H9 (cell line): ENCODE results near the gene SF3A2. TPM values are rescaled to one million over a fixed set of nuclear protein-coding genes. Genes with fewer than 3 reads are reported as not detected.

Experiments used
- DNase-seq: peaks from one replicate; pipeline ENCODE4 v3.0.0-alpha.2; 2017
- H2AFZ ChIP-seq: one replicate; pipeline ENCODE4 v1.6.1; 2013; ENCODE audit warnings: mild to moderate bottlenecking, low read length, control low read depth, moderate library complexity
- H2AK5ac ChIP-seq: 2 replicates; pipeline ENCODE4 v1.6.1; 2013; ENCODE audit warnings: low read length, control low read depth, mixed read lengths; ENCODE audit not compliant: insufficient read length
- H2BK120ac ChIP-seq: one replicate; pipeline ENCODE4 v1.6.1; 2013; ENCODE audit warnings: low read depth, mild to moderate bottlenecking, low read length, control low read depth, inconsistent platforms; ENCODE audit not compliant: poor library complexity, severe bottlenecking
- H2BK12ac ChIP-seq: 2 replicates; pipeline ENCODE4 v1.6.1; 2013; ENCODE audit warnings: low read length, control low read depth, mixed read lengths, low read depth; ENCODE audit not compliant: insufficient read length
- H2BK15ac ChIP-seq: 2 replicates; pipeline ENCODE4 v1.6.1; 2013; ENCODE audit warnings: low read depth, low read length, control low read depth
- H2BK20ac ChIP-seq: one replicate; pipeline ENCODE4 v1.6.1; 2013; ENCODE audit warnings: low read depth, mild to moderate bottlenecking, low read length, control low read depth, inconsistent platforms; ENCODE audit not compliant: poor library complexity, severe bottlenecking
- H2BK5ac ChIP-seq: 2 replicates; pipeline ENCODE4 v1.6.1; 2013; ENCODE audit warnings: low read length, control low read depth, mixed read lengths; ENCODE audit not compliant: insufficient read length
- H3K14ac ChIP-seq: 2 replicates; pipeline ENCODE4 v1.6.1; 2013; ENCODE audit warnings: low read length, control low read depth; ENCODE audit not compliant: insufficient read depth
- H3K18ac ChIP-seq: 2 replicates; pipeline ENCODE4 v1.6.1; 2013; ENCODE audit warnings: low read depth, mild to moderate bottlenecking, mixed read lengths, low read length, control low read depth; ENCODE audit not compliant: insufficient read length
- H3K23ac ChIP-seq: 2 replicates; pipeline ENCODE4 v1.6.1; 2013; ENCODE audit warnings: low read length, control low read depth, mixed read lengths, low read depth; ENCODE audit not compliant: insufficient read length
- H3K23me2 ChIP-seq: 2 replicates; pipeline ENCODE4 v1.6.1; 2013; ENCODE audit warnings: low read depth, mild to moderate bottlenecking, mixed read lengths, low read length, control low read depth; ENCODE audit not compliant: insufficient read length, poor library complexity, severe bottlenecking
- H3K27ac ChIP-seq: 2 replicates; pipeline ENCODE4 v1.5.1; 2013; ENCODE audit warnings: low read length, control low read depth, mixed read lengths, low read depth; ENCODE audit not compliant: insufficient read length
- H3K27me3 ChIP-seq: 2 replicates; pipeline ENCODE4 v1.6.1; 2013; ENCODE audit warnings: low read length, control low read depth, inconsistent platforms; ENCODE audit not compliant: insufficient read depth
- H3K4ac ChIP-seq: 2 replicates; pipeline ENCODE4 v1.6.1; 2013; ENCODE audit warnings: low read depth, mild to moderate bottlenecking, control low read depth, inconsistent platforms, low read length, moderate library complexity
- H3K4me1 ChIP-seq: 2 replicates; pipeline ENCODE4 v1.6.1; 2013; ENCODE audit warnings: low read length, control low read depth, inconsistent platforms; ENCODE audit not compliant: insufficient read depth
- H3K4me2 ChIP-seq: 2 replicates; pipeline ENCODE4 v1.6.1; 2013; ENCODE audit warnings: low read length, control low read depth, mixed read lengths; ENCODE audit not compliant: insufficient read length, insufficient read depth
- H3K56ac ChIP-seq: 2 replicates; pipeline ENCODE4 v1.6.1; 2013; ENCODE audit warnings: low read depth, mild to moderate bottlenecking, mixed read lengths, low read length, control low read depth; ENCODE audit not compliant: insufficient read length
- H3K79me1 ChIP-seq: 2 replicates; pipeline ENCODE4 v1.6.1; 2013; ENCODE audit warnings: low read depth, mild to moderate bottlenecking, moderate library complexity, low read length, control low read depth, inconsistent platforms; ENCODE audit not compliant: insufficient read depth, poor library complexity, severe bottlenecking
- H3K79me2 ChIP-seq: 2 replicates; pipeline ENCODE4 v1.6.1; 2013; ENCODE audit warnings: low read length, control low read depth, inconsistent platforms; ENCODE audit not compliant: insufficient read depth
- H3K9ac ChIP-seq: 2 replicates; pipeline ENCODE4 v1.6.1; 2013; ENCODE audit warnings: low read length, control low read depth, mixed read lengths; ENCODE audit not compliant: insufficient read length; ENCODE audit errors: extremely low read depth
- H3K9me3 ChIP-seq: one replicate; pipeline ENCODE4 v1.6.1; 2013; ENCODE audit warnings: low read depth, low read length, inconsistent platforms; ENCODE audit not compliant: control insufficient read depth
- H3T11ph ChIP-seq: one replicate; pipeline ENCODE4 v1.6.1; 2013; ENCODE audit warnings: mild to moderate bottlenecking, low read length, control low read depth, inconsistent platforms
- H4K20me1 ChIP-seq: one replicate; pipeline ENCODE4 v1.6.1; 2013; ENCODE audit not compliant: control insufficient read depth, insufficient read length, insufficient read depth
- H4K5ac ChIP-seq: 2 replicates; pipeline ENCODE4 v1.6.1; 2013; ENCODE audit warnings: low read depth, mild to moderate bottlenecking, mixed read lengths, low read length, control low read depth; ENCODE audit not compliant: insufficient read length
- H4K8ac ChIP-seq: replicated peaks from 2 replicates; pipeline ENCODE4 v1.6.1; 2013; ENCODE audit warnings: low read length, control low read depth, mixed read lengths, low read depth; ENCODE audit not compliant: insufficient read length
- H4K91ac ChIP-seq: 2 replicates; pipeline ENCODE4 v1.6.1; 2013; ENCODE audit warnings: low read depth, mild to moderate bottlenecking, moderate library complexity, mixed read lengths, low read length, control low read depth; ENCODE audit not compliant: insufficient read length
- H3K27ac Mint-ChIP-seq, 3 experiments: 2 replicates in 2 of 3; 3 replicates in 1 of 3; pipeline ENCODE4 v1.8.0; 2020 to 2021; ENCODE audit warnings: mixed read lengths in 3 of 3, mild to moderate bottlenecking in 1 of 3, moderate library complexity in 1 of 3
- H3K27me3 Mint-ChIP-seq: 2 replicates; pipeline ENCODE4 v1.8.0; 2021; ENCODE audit warnings: low read depth, mild to moderate bottlenecking, moderate library complexity, mixed read lengths
- H3K36me3 Mint-ChIP-seq, 3 experiments: 2 replicates in 2 of 3; 3 replicates in 1 of 3; pipeline ENCODE4 v1.8.0; 2020 to 2021; ENCODE audit warnings: low read depth in 3 of 3, mixed read lengths in 3 of 3; ENCODE audit not compliant: insufficient read depth in 1 of 3
- H3K4me1 Mint-ChIP-seq, 2 experiments: 2 replicates each; pipeline ENCODE4 v1.8.0; 2020; ENCODE audit warnings: mixed read lengths in 2 of 2
- H3K4me3 Mint-ChIP-seq, 2 experiments: 2 replicates in 1 of 2; 3 replicates in 1 of 2; pipeline ENCODE4 v1.8.0; 2020 to 2021; ENCODE audit warnings: mild to moderate bottlenecking in 2 of 2, mixed read lengths in 2 of 2, moderate library complexity in 1 of 2
- H3K9me3 Mint-ChIP-seq, 2 experiments: 2 replicates in 1 of 2; 3 replicates in 1 of 2; pipeline ENCODE4 v1.8.0; 2020; ENCODE audit warnings: mild to moderate bottlenecking in 2 of 2, mixed read lengths in 2 of 2, moderate library complexity in 1 of 2
- CTCF ChIP-seq: fragments of 200-600 bp; sonication (generic); conservative IDR thresholded peaks from 3 replicates; pipeline ENCODE4 v1.8.0; 2021; ENCODE audit warnings: antibody characterized with exemption, mild to moderate bottlenecking
- WGBS: extraction: QIAGEN DNeasy Blood & Tissue Kit; methylation state at CpG from one replicate; pipeline ENCODE4 v1.1.7; 2013; ENCODE audit warnings: missing lambda C conversion rate, low lambda C conversion rate, mixed read lengths; ENCODE audit not compliant: insufficient read length; ENCODE audit errors: extremely low coverage; 5-methylcytosine and 5-hydroxymethylcytosine counted together
- total RNA-seq: library from RNA; stranded (reverse); gene quantifications from 2 replicates; pipeline ENCODE4 v1.2.1, GENCODE V29; 2021

Gene SF3A2
- total RNA-seq, 1 experiment from 2014 or later = 166 TPM

- Histone ChIP-seq H3K79me2 (no peaks in the 10 kb centered on the region), H2BK20ac (no peak overlapping the region), H3K4me2 (no peak overlapping the region), H3K18ac (no peak overlapping the region), H2BK5ac (no peak overlapping the region), H3K23me2 (peaks cover 5% of the 10 kb centered on the region), H4K91ac (no peak overlapping the region), H3K56ac (no peak overlapping the region), H3K4ac (no peak overlapping the region), H2BK12ac (no peak overlapping the region), H3K9me3 (no peaks in the 10 kb centered on the region), H2AFZ (no peak overlapping the region), H2BK15ac (no peak overlapping the region), H4K8ac (no peak overlapping the region), H3K9ac (no peak overlapping the region), H2AK5ac (no peak overlapping the region), H3K23ac (no peak overlapping the region), H3K4me1 (no peaks in the 10 kb centered on the region), H3K79me1 (no peaks in the 10 kb centered on the region), H3K27me3 (no peaks in the 10 kb centered on the region), H3K14ac (no peak overlapping the region), H3T11ph (no peak overlapping the region), H4K20me1 (no peaks in the 10 kb centered on the region), H4K5ac (no peak overlapping the region), H3K27ac (no peak overlapping the region), H2BK120ac (no peak overlapping the region)
- H3K36me3 Mint-ChIP-seq = peaks cover 14 to 26% (median 17%) of the 10 kb centered on the region in 3 experiments
- H3K9me3 Mint-ChIP-seq = no peaks in the 10 kb centered on the region; a peak in 1 of 5 replicates
- H3K4me3 Mint-ChIP-seq = no peak overlapping the region
- no peak for TF ChIP-seq CTCF
- peaks cover 5% of the 10 kb centered on the region for H3K27me3 Mint-ChIP-seq
- no peak for DNase-seq
- WGBS = no CpG with 5 or more reads among the region's 9 CpGs
- peaks cover 14 to 18% of the 10 kb centered on the region in 2 experiments for H3K4me1 Mint-ChIP-seq
- peak overlapping the region in 1 of 3 experiments; percentile 9; a peak in 1 of 7 replicates for H3K27ac Mint-ChIP-seq
These were observed 40.5 kb downstream of the SF3A2 start for GRCh38 chr19:2277138-2277537.
